NCI-H1417 treated with DMSO at 0.1 percent for 48 hours (cell line): ENCODE results near the gene PRUNE2.
"Not testable (repeated sequence)": the region's sequence is repeated elsewhere in the genome, so short reads cannot be mapped to it uniquely, and the experiment has no call there.

Source experiments
- DNase-seq: peaks from one replicate; lab custom pipeline; 2025; lab: John Stamatoyannopoulos, UW

The PRUNE2 gene

DNA sequence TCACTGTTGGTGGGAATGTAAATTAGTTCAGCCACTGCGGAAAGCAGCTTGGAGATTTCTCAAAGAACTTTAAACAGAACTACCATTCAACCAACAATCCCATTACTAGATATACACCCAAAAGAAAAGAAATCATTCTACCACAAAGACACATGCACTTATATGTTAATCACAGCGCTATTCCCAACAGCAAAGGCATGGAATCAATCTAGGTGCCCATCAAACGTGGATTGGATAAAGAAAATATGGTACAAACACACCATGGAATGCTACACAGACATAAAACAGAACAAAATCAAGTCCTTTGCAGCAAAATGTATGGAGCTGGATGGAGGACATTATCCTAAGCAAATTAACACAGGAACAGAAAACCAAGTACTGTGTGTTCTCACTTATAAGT, 42.1 kb downstream of the PRUNE2 start:
- no peak for DNase-seq

DNA sequence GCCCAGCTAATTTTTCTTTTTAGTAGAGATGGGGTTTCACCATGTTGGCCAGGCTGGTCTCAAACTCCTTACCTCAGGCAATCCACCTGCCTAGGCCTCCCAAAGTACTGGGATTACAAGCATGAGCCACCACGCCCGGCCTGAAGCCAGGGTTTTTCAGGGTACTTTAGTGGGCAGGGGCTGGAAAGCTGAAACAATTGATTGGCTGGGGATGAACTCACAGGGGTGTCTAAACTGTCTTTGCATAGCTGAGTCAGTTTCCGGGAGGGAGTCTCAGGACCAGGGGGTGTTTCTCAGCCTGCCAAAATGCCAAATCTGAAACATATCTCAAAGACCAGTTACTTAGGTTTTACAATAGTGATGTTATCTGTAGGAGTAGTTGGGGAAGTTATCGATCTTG, 46.1 kb downstream of the PRUNE2 start:
- DNase-seq = no peak

GRCh38 chr9:76858248-76858647, 47.7 kb downstream of the PRUNE2 start:
- not testable (repeated sequence) for DNase-seq

DNA sequence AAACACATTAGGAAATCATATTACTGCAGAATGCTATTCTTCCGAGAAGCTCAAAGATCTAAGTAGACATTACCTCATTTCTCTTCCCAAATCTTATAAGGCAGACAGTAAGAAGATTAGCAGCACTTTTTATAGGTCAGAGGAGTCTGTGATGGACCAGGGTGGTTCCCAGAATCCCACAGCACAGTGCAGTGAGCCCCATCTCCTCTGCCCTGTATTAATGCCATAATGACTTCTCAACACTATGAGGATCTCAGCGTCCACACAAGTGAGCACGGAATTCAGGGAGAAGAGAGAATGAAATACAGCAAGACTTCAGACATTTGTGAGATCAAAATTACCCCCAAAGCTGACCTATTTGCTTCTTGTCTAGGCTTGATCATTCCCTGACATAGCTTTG, 49.9 kb downstream of the PRUNE2 start:
- DNase-seq = no peak

DNA sequence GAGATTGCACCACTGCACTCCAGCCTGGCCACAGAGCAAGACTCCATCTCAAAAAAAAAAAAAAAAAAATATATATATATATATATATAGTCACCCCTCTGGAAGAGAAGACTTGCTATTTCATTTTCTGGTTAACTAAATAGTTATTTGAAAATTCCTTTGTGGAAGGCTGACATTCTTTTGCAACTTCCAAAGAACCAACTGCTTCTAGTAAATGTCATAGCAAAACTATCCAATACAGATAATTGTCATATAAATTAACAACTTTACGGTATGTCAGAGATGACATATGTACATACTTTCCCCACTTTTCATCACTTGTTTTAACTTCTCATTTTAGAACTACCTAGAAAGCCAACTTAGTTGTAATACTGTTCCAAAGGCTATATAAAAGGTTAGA, 50.9 kb downstream of the PRUNE2 start:
- no peak for DNase-seq

GRCh38 chr9:76852026-76852425, 53.9 kb downstream of the PRUNE2 start:
- no peak for DNase-seq

DNA sequence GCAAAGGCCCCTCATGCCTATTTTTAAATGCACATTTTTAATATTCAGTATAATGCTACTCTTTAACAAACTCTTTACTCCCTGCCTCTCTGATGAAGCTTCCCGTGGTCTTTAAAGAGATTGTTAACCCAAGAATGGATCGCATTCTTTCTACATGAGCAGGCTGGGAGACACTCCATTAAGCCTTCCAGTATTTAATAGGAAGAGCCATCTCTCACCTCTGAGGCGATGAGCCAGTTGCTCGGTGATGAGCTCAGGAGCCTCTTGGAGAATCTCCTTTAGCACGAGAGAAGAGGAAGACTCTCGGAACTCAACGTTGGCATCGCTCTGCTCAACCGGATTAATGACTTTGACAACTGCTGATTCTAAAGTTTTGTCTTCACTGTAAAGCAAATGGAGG, 59.6 kb downstream of the PRUNE2 start:
- DNase-seq = no peak

DNA sequence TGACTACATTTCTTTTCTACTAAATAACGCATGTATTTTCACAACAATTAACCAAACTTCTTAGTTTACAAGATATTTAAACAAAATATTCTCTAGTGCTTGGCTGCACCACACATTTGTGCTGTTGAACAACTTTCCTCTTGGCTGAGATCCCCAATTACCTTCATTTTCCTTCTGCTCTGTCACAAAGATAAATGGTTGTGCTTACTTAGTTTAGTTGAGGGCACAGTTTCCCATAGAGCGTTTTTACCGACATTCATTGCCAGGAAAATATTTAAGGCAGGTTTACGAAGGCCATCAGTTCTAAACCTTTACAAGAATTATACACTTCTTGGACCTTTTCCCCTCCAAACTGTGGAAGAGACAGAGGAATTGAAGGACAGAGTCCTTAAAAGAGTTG, 60.7 kb downstream of the PRUNE2 start:
- no peak for DNase-seq

GRCh38 chr9:76835571-76836283, 70.2 kb downstream of the PRUNE2 start:
- DNase-seq = no peak

DNA sequence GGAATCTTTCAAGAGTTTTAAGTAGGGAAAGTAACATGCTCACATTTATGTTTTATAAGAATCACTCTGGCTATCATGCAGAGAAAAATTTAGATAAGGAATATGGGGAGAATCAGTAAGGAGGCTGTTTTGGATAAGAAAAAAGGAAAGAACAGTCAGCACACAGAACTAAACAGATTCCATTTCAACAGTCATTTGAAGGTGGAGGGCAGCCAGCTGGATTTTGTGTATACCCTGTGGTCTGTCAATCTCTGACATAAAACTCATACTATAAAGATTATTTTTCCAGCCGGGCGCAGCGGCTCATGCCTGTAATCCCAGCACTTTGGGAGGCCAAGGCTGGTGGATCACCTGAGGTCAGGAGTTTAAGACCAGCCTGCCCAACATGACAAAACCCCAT, 77.5 kb downstream of the PRUNE2 start:
- DNase-seq = no peak

GRCh38 chr9:76827296-76828080, 78.4 kb downstream of the PRUNE2 start:
- no peak for DNase-seq

GRCh38 chr9:76820431-76820830, 85.5 kb downstream of the PRUNE2 start:
- DNase-seq = no peak

GRCh38 chr9:76818271-76818670, 87.6 kb downstream of the PRUNE2 start:
- no peak for DNase-seq

- no peak for DNase-seq
These were observed 88.4 kb downstream of the PRUNE2 start for GRCh38 chr9:76817489-76817888.

DNA sequence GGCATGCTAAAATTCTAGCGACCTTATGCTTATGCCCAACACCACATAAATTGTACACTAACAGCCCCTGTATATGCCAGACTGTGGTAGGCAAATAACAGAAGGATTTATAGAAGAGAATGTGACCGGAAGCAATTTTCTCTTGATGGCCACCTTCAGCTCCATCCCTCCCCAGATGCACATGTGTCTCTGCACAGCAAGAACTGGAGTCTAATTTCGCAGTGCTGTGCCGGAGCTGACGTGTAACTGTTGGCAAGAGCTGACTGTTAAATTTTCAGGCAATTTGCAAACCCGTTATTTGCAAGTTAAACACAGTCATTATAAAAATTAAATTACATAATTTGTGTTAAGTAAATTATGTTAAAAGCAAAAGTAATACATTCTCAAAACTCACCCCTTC, 93.3 kb downstream of the PRUNE2 start:
- DNase-seq = peak; percentile 47

- peak; percentile 69 for DNase-seq
These were observed 95.4 kb downstream of the PRUNE2 start for GRCh38 chr9:76810377-76810957.

DNA sequence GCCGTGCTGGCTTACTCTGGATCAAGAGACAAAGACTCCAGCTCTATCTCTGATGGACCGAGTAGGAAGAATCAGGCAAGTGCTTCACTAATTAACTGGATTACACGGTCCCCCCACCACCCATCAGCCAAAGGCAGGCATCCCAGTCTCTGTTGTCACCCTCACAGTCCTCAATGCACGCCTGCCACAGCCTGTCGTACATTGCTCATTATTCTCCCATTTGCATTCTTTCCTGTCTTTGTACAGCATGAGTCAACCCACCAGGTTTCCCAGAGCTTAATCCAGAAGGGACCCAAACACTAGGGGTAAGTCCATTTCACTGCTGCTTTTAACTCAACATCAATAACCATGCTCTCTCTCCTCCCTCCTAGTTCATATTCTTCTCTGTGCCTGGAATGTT, 97.3 kb downstream of the PRUNE2 start:
- no peak for DNase-seq

- DNase-seq = no peak
These were observed 102.2 kb downstream of the PRUNE2 start for GRCh38 chr9:76803762-76804161.

GRCh38 chr9:76803083-76803482, 102.8 kb downstream of the PRUNE2 start:
- no peak for DNase-seq

- DNase-seq = no peak
These were observed 105.0 kb downstream of the PRUNE2 start for GRCh38 chr9:76800901-76801300.

GRCh38 chr9:76799473-76799872, 106.4 kb downstream of the PRUNE2 start:
- DNase-seq = no peak

- no peak for DNase-seq
These were observed 107.4 kb downstream of the PRUNE2 start for GRCh38 chr9:76798527-76798926.

DNA sequence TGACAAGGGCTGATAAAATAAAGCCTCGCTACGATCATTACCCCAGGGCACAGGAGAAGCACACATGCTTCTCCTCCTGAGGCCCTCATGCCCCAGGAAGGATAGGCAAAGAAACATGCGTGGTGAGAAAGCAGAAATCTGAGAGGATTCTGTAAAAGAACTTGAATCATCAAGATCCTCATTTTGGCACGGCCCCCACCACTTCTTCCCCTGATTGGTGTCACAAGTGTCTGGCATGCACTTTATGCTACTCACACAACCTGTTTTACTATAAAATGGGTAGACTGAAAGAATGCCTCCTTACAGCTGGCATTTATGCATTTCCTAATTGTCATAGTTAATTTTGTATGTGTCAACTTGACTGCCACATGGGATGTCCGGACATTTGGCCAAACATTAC, 109.6 kb downstream of the PRUNE2 start:
- DNase-seq = no peak
